ENCODE results near the gene IL1A. TPM values are rescaled to one million over a fixed set of nuclear protein-coding genes. Genes with fewer than 3 reads are reported as not detected.

The IL1A gene
- total and polyA plus RNA-seq, 9 of the 15 experiments (the other 6 are each of a cell fraction or from before 2014, with no cell fraction given), result 0.03 to 0.27 (median 0.14) TPM; not detected in 2

DNA sequence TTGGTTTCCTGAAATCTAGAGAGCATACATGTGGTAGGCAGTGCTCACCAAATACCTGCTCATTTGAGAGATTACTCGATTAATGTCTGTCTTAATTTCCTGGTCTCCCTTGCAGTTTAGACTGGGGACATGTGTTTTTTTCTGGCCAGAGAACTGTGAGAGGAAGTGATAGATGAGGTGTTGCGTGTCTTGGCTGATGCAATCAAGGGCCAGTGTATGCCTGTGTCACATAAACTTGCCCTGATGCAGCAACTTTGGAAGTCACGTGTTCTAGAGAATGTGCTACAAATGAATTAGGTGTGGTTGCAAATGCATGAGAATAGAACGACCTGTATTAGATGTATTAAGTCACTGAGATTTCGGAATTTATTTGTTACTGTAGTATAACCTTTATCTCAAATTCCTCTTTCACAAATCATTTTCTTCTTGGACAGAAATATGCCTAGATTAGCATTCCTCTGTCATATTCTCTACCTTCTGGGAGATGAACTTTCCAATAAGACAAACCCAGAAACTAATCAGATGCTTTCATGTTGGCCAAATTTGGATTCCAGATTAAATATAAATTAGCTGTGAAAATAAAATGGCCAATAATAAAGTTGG lies 9.9 kb upstream of the IL1A start (continued):
- TF ChIP-seq HDAC6 (IDR thresholded peaks at IDR 0.05; ENCODE audit: low read depth, low read length) (no peak), RAD21 (CRISPR knock-in tag; conservative IDR thresholded peaks at IDR 0.05 in 1 of 2, IDR thresholded peaks at IDR 0.05 in 1 of 2) (peak; percentile 27 to 47; a peak in 3 of 4 replicates), GTF2E2 (tag; IDR thresholded peaks at IDR 0.05) (no peak), PHB2 (IDR thresholded peaks at IDR 0.05; ENCODE audit: low read depth) (no peak), STAG1 (CRISPR knock-in tag; IDR thresholded peaks at IDR 0.05; ENCODE audit: borderline replicate concordance) (no peak), NR2C2 (CRISPR knock-in tag; IDR thresholded peaks at IDR 0.05) (no peak), NR2C2 (tag; IDR thresholded peaks at IDR 0.05) (peak; percentile 78), PCBP2 (IDR thresholded peaks at IDR 0.05; ENCODE audit: low read depth, low read length, poor library complexity, severe bottlenecking) (no peak), RFX1 (IDR thresholded peaks at IDR 0.05) (no peak), RBFOX2 (IDR thresholded peaks at IDR 0.05; ENCODE audit: low read depth, low read length) (no peak), SMAD1 (IDR thresholded peaks at IDR 0.05; ENCODE audit: low read depth, low read length, partially characterized antibody) (no peak), CEBPB (tag; IDR thresholded peaks at IDR 0.05) (peak; percentile 99), ZNF143 (CRISPR knock-in tag; IDR thresholded peaks at IDR 0.05) (no peak), RBM14 (IDR thresholded peaks at IDR 0.05; ENCODE audit: borderline replicate concordance, insufficient read depth, low read depth, low read length) (no peak)
- TF ChIP-seq, protein P1, sequence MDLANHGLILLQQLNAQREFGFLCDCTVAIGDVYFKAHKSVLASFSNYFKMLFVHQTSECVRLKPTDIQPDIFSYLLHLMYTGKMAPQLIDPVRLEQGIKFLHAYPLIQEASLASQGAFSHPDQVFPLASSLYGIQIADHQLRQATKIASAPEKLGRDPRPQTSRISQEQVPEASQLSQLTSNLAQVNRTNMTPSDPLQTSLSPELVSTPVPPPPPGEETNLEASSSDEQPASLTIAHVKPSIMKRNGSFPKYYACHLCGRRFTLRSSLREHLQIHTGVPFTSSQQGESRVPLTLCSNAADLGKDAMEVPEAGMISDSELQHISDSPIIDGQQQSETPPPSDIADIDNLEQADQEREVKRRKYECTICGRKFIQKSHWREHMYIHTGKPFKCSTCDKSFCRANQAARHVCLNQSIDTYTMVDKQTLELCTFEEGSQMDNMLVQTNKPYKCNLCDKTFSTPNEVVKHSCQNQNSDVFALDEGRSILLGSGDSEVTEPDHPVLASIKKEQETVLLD (IDR thresholded peaks at IDR 0.05), result no peak
- TF ChIP-seq, protein P2, sequence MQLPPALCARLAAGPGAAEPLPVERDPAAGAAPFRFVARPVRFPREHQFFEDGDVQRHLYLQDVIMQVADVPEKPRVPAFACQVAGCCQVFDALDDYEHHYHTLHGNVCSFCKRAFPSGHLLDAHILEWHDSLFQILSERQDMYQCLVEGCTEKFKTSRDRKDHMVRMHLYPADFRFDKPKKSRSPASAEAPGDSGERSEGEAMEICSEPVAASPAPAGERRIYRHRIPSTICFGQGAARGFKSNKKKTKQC (CRISPR knock-in tag; IDR thresholded peaks at IDR 0.05), result no peak
- TF ChIP-seq, protein P3, sequence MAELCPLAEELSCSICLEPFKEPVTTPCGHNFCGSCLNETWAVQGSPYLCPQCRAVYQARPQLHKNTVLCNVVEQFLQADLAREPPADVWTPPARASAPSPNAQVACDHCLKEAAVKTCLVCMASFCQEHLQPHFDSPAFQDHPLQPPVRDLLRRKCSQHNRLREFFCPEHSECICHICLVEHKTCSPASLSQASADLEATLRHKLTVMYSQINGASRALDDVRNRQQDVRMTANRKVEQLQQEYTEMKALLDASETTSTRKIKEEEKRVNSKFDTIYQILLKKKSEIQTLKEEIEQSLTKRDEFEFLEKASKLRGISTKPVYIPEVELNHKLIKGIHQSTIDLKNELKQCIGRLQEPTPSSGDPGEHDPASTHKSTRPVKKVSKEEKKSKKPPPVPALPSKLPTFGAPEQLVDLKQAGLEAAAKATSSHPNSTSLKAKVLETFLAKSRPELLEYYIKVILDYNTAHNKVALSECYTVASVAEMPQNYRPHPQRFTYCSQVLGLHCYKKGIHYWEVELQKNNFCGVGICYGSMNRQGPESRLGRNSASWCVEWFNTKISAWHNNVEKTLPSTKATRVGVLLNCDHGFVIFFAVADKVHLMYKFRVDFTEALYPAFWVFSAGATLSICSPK (IDR thresholded peaks at IDR 0.05; ENCODE audit: borderline replicate concordance), result no peak
- TF ChIP-seq, protein P4, sequence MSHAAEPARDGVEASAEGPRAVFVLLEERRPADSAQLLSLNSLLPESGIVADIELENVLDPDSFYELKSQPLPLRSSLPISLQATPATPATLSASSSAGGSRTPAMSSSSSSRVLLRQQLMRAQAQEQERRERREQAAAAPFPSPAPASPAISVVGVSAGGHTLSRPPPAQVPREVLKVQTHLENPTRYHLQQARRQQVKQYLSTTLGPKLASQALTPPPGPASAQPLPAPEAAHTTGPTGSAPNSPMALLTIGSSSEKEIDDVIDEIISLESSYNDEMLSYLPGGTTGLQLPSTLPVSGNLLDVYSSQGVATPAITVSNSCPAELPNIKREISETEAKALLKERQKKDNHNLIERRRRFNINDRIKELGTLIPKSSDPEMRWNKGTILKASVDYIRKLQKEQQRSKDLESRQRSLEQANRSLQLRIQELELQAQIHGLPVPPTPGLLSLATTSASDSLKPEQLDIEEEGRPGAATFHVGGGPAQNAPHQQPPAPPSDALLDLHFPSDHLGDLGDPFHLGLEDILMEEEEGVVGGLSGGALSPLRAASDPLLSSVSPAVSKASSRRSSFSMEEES (CRISPR knock-in tag; IDR thresholded peaks at IDR 0.05), result peak; percentile 98
- TF ChIP-seq, protein P5, sequence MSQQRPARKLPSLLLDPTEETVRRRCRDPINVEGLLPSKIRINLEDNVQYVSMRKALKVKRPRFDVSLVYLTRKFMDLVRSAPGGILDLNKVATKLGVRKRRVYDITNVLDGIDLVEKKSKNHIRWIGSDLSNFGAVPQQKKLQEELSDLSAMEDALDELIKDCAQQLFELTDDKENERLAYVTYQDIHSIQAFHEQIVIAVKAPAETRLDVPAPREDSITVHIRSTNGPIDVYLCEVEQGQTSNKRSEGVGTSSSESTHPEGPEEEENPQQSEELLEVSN (IDR thresholded peaks at IDR 0.05; ENCODE audit: borderline replicate concordance in 1 of 2, extremely low read depth in 1 of 2, insufficient read depth in 1 of 2, insufficient read length in 1 of 2, low read depth in 1 of 2, low read length in 1 of 2, poor library complexity in 1 of 2, severe bottlenecking in 1 of 2), result peak; percentile 71 to 77

Data from K562 (cell line).